Activated CD8-positive, alpha-beta memory T cell treated with anti-CD3 and anti-CD28 coated beads, Interleukin-2, amount 10 ng/mL, durations not matched to agents 7 days and 5 days (primary cell): ENCODE measurements around the gene KMT2B. TPM values are rescaled to one million over a fixed set of nuclear protein-coding genes. Genes with fewer than 3 reads are reported as not detected.
A peak's percentile ranks its signal among the peaks of the same experiment; 100 is the strongest.

ENCODE experiments used
- ATAC-seq: fragments of 150-1000 bp; cut with Tn5 transposase; one replicate; pipeline ENCODE4 v1.10.0; 2021; ENCODE audit warnings: moderate library complexity
- CTCF ChIA-PET: fragments of 350-600 bp; sonication (Branson Sonifier 250); formaldehyde crosslinking; loops from one replicate; lab custom pipeline; 2021; ENCODE audit warnings: antibody characterized with exemption; lab: Charles Lee
- DNase-seq: peaks from one replicate; pipeline ENCODE4 v3.0.0-alpha.2; 2020
- H3K27ac Mint-ChIP-seq: one replicate; pipeline ENCODE4 v1.8.0; 2021; ENCODE audit warnings: mild to moderate bottlenecking, mixed read lengths
- H3K27me3 Mint-ChIP-seq: one replicate; pipeline ENCODE4 v1.8.0; 2021; ENCODE audit warnings: mixed read lengths
- H3K36me3 Mint-ChIP-seq: one replicate; pipeline ENCODE4 v1.8.0; 2021; ENCODE audit warnings: mild to moderate bottlenecking, mixed read lengths
- H3K4me1 Mint-ChIP-seq: one replicate; pipeline ENCODE4 v1.8.0; 2021; ENCODE audit warnings: mixed read lengths
- H3K4me3 Mint-ChIP-seq: one replicate; pipeline ENCODE4 v1.8.0; 2021; ENCODE audit warnings: mild to moderate bottlenecking, moderate library complexity, mixed read lengths
- H3K9me3 Mint-ChIP-seq: one replicate; pipeline ENCODE4 v1.8.0; 2022; ENCODE audit warnings: low read depth, mixed read lengths
- total RNA-seq, 2 experiments: library from RNA; stranded (reverse); gene quantifications; one replicate each; pipeline ENCODE4 v1.2.3, GENCODE V29; 2021

The KMT2B gene
- total RNA-seq, 2 experiments from 2014 or later: 70.2 to 79.8 TPM

GRCh38 chr19:35743640-35744429 lies 26.0 kb downstream of the KMT2B start:
- H3K4me3 Mint-ChIP-seq: peak overlapping the region; percentile 89
- CTCF ChIA-PET: interaction anchor here (1.2 to 2.7 kb wide), 6 partner anchors 31 to 160 kb away, joined by 3 to 12 read pairs (median 5); no protein-coding TSS in a partner anchor

GRCh38 chr19:35744430-35745327 lies 26.9 kb downstream of the KMT2B start:
- CTCF ChIA-PET: interaction anchor here (0.9 to 2.7 kb wide), 10 partner anchors 16 to 159 kb away, joined by 3 to 12 read pairs (median 4); no protein-coding TSS in a partner anchor
- ATAC-seq: peak; percentile 58
- Mint-ChIP-seq H3K4me3 (peak overlapping the region; percentile 89), H3K4me1 (peaks cover 61% of the 10 kb centered on the region), H3K27ac (peak overlapping the region; percentile 100), H3K36me3 (peaks cover 10% of the 10 kb centered on the region), H3K9me3 (no peaks in the 10 kb centered on the region), H3K27me3 (no peaks in the 10 kb centered on the region)
- peak; percentile 97 for DNase-seq

More at GRCh38 chr19:35743640-35744429, 26.0 kb downstream of the KMT2B start:
- Mint-ChIP-seq H3K4me1 (peaks cover 60% of the 10 kb centered on the region), H3K27me3 (no peaks in the 10 kb centered on the region), H3K36me3 (peaks cover 12% of the 10 kb centered on the region), H3K9me3 (no peaks in the 10 kb centered on the region), H3K27ac (peak overlapping the region; percentile 100)
- ATAC-seq: no peak
- DNase-seq: no peak

DNA sequence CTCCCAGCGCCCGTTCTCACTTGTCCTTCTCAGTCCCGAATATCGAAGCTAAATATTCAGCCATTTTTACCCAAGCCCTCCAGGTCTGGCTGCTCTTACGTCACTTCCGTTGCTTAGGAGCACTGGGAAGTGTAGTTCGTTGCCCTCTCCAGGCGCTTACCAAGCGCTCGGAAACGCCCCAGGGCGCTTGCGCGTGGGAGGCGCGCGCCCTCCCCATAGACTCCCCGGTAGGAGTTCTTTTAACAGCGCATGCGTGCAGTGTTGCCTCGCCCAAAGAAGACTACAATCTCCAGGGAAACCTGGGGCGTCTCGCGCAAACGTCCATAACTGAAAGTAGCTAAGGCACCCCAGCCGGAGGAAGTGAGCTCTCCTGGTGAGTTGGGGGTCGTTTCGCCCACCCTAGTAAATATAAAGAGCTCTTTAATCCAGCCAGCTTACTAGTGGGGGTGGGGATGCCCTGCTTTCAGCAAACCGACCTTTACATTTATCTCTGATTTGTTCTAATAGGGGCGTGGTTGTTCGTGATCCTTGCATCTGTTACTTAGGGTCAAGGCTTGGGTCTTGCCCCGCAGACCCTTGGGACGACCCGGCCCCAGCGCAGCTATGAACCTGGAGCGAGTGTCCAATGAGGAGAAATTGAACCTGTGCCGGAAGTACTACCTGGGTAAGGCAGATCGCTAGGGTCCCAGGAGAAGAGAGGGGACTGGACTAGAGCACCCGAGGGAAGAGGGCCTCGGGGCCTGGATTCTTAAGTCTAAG lies 27.7 kb downstream of the KMT2B start, which contains the start of the genes PSENEN and U2AF1L4:
Gene PSENEN (plus strand): TSS at position 324 of the 759 bp plus-strand sequence. CDS start 280 bp downstream, at position 604.
Gene U2AF1L4 (minus strand): TSS at position 91 of the 759 bp plus-strand sequence. CDS start 27 bp downstream, at position 64.
- DNase-seq (peak; percentile 99), ATAC-seq (peak; percentile 58)
- no peaks in the 10 kb centered on the region for H3K27me3 Mint-ChIP-seq
- no peaks in the 10 kb centered on the region for H3K9me3 Mint-ChIP-seq
- H3K27ac Mint-ChIP-seq: peak within 1 kb of the TSS; percentile 100
- peaks cover 10% of the 10 kb centered on the region for H3K36me3 Mint-ChIP-seq
- CTCF ChIA-PET: interaction anchor here (0.6 to 2.7 kb wide), 10 partner anchors 15 to 1340 kb away, joined by 3 to 12 read pairs (median 4); no protein-coding TSS in a partner anchor
- H3K4me3 Mint-ChIP-seq: peak within 1 kb of the TSS; percentile 89
- peaks cover 67% of the 10 kb centered on the region for H3K4me1 Mint-ChIP-seq

- no peak for DNase-seq
- Mint-ChIP-seq H3K27me3 (no peaks in the 10 kb centered on the region), H3K4me3 (peak overlapping the region; percentile 89), H3K9me3 (no peaks in the 10 kb centered on the region), H3K36me3 (peaks cover 10% of the 10 kb centered on the region), H3K4me1 (peaks cover 64% of the 10 kb centered on the region), H3K27ac (peak overlapping the region; percentile 100)
- CTCF ChIA-PET: interaction anchor here (0.6 to 2.7 kb wide), 6 partner anchors 15 to 1341 kb away, joined by 3 to 12 read pairs (median 4); no protein-coding TSS in a partner anchor
- ATAC-seq: no peak
These were observed 28.3 kb downstream of the KMT2B start for GRCh38 chr19:35746087-35746462.

GRCh38 chr19:35746531-35746930 lies 28.7 kb downstream of the KMT2B start:
- no peaks in the 10 kb centered on the region for H3K27me3 Mint-ChIP-seq
- DNase-seq (no peak), ATAC-seq (no peak)
- CTCF ChIA-PET: interaction anchor here (2.2 to 2.7 kb wide), 2 partner anchors 11 to 52 kb away, joined by 5 to 12 read pairs; partner anchors contain the start of gene PROSER3
- H3K27ac Mint-ChIP-seq: peak overlapping the region; percentile 100
- H3K4me1 Mint-ChIP-seq: peaks cover 64% of the 10 kb centered on the region
- H3K4me3 Mint-ChIP-seq: peak overlapping the region; percentile 89
- no peaks in the 10 kb centered on the region for H3K9me3 Mint-ChIP-seq
- H3K36me3 Mint-ChIP-seq: peaks cover 10% of the 10 kb centered on the region

DNA sequence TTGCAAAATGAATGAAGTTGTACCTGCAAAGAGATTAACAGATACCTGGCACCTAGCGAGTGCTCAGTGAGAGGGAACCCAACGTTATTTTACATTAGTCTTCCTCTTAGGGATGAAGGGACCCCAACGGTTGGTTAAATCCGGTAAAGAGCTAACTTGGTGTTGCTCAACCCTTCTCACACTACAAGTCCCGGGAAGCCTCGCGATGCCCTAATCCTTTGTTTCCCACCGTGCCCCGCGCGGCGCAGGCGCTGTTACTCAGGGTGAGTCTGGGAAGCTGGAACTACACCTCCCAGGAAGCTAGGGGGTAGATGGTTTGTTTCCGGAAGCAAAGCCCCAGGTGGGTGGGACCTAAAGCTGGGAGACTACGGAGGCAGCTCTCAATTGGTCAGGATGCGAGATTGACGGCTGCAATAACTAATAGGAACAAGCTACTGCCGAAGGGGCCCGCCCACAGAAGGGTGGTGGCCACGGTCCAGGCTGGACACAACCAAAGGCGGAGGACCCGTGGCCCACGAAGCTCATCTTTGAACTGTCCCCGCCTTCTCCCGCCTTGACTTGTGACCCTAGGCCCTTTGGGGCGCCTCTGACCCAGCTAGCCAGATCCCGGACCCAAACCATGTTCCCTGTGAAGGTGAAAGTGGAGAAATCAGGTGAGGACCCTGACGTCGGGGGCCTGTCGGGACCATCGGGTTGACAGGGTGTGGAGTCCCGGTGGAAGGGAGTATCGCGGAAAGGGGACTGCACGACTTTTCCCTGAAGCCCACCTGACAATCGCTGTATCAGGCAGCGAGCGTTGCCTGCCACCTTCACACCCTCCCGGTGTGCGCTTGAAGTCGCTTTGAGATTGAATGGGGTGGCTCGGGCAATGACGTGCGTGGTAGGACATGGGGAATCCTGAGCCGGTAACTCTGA lies 30.6 kb downstream of the KMT2B start, which contains the start of gene LIN37:
Gene LIN37 (plus strand): TSS at position 471 of the 915 bp plus-strand sequence. CDS start 149 bp downstream, at position 620.
- CTCF ChIA-PET: interaction anchor here (0.8 to 2.2 kb wide), 11 partner anchors 8 to 184 kb away, joined by 3 to 9 read pairs (median 5); partner anchors contain the start of gene PROSER3
- Mint-ChIP-seq H3K4me1 (peaks cover 52% of the 10 kb centered on the region), H3K36me3 (peaks cover 4% of the 10 kb centered on the region), H3K27ac (peak within 1 kb of the TSS; percentile 96), H3K27me3 (no peaks in the 10 kb centered on the region), H3K9me3 (no peaks in the 10 kb centered on the region), H3K4me3 (peak within 1 kb of the TSS; percentile 96)
- ATAC-seq: peak; percentile 77
- DNase-seq: peak; percentile 100

DNA sequence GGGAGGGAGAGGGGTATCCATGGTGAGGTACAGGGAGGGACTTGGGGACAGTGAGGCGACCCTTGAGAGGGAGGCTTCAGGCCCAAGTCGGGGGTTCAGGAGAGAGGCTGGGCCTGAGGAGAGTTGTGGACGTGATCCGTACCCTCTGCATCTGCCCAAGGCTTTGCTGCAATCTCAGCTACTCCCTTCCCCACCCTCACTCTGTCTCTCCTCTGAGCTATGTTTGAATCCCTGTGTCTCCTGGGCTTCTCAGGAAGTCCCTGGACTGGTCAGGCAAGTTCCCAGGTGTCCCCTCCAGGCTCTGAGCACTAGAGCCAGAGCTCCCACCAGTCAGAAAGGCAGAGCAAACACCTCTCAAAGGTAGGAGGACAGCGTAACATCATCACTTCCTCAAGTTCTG lies 32.4 kb downstream of the KMT2B start:
- Mint-ChIP-seq H3K4me1 (peaks cover 40% of the 10 kb centered on the region), H3K36me3 (no peaks in the 10 kb centered on the region), H3K4me3 (no peak overlapping the region), H3K27ac (no peak overlapping the region), H3K27me3 (no peaks in the 10 kb centered on the region), H3K9me3 (no peaks in the 10 kb centered on the region)
- DNase-seq (peak; percentile 37), ATAC-seq (no peak)
- CTCF ChIA-PET: no interaction called here

DNA sequence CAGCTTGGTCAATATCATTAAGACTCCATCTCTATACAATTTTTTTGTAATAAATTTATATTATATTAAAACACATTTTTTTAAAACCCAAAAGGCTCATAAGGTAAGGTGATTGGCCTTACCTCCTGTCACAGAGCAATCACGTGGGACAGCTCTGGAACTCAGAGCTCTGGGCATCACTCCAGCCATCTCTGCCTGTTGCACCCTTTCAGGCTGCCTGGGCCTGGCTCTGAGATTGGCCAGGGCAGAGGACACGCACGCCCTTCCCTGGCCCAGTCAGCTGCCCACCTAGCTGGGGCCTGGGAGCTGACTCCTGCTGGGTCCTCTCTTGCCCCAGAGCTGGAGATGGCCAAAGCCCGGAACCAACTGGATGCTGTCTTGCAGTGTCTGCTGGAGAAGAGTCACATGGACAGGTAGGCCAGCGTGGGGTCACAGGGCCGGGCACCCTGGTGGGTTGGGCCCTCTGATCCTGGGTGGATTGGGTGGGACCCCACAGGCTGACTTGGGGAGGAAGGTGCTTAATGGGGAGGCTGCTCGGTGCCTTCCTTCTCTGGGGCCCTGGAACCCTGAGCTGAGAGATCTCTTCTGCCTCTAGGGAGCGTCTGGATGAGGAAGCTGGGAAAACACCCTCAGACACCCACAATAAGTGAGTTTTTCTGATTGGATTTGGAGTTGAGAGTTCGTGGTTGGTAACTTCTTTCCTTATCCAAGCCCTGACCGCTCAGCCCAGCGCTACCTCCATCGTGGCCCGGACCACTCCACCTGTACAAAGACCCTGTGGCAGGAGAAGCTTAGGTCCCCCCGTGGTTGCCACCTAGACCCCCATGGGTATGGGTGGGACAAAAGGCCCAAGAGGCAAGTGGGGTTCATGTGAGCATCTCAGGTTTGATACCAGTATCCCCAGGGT lies 34.3 kb downstream of the KMT2B start:
- peak; percentile 38 for DNase-seq
- no peak for ATAC-seq
- peaks cover 4% of the 10 kb centered on the region for H3K36me3 Mint-ChIP-seq
- H3K9me3 Mint-ChIP-seq: no peaks in the 10 kb centered on the region
- no peak overlapping the region for H3K4me3 Mint-ChIP-seq
- H3K27ac Mint-ChIP-seq: no peak overlapping the region
- CTCF ChIA-PET: interaction anchor here (1.0 kb wide), 1 partner anchor 12 kb away, joined by 3 read pairs; no protein-coding TSS in a partner anchor
- no peaks in the 10 kb centered on the region for H3K27me3 Mint-ChIP-seq
- peaks cover 35% of the 10 kb centered on the region for H3K4me1 Mint-ChIP-seq

GRCh38 chr19:35752746-35753350 lies 35.0 kb downstream of the KMT2B start:
- no peak overlapping the region for H3K4me3 Mint-ChIP-seq
- H3K9me3 Mint-ChIP-seq: no peaks in the 10 kb centered on the region
- H3K36me3 Mint-ChIP-seq: peaks cover 5% of the 10 kb centered on the region
- H3K27ac Mint-ChIP-seq: no peak overlapping the region
- H3K4me1 Mint-ChIP-seq: peaks cover 36% of the 10 kb centered on the region
- H3K27me3 Mint-ChIP-seq: no peaks in the 10 kb centered on the region
- DNase-seq: peak; percentile 41
- no peak for ATAC-seq
- CTCF ChIA-PET: no interaction called here

GRCh38 chr19:35753634-35754369 lies 36.0 kb downstream of the KMT2B start:
- no peak for ATAC-seq
- no peaks in the 10 kb centered on the region for H3K27me3 Mint-ChIP-seq
- peaks cover 30% of the 10 kb centered on the region for H3K4me1 Mint-ChIP-seq
- DNase-seq: peak; percentile 38
- no peak overlapping the region for H3K27ac Mint-ChIP-seq
- H3K4me3 Mint-ChIP-seq: no peak overlapping the region
- peaks cover 6% of the 10 kb centered on the region for H3K36me3 Mint-ChIP-seq
- H3K9me3 Mint-ChIP-seq: no peaks in the 10 kb centered on the region
- CTCF ChIA-PET: interaction anchor here (0.5 kb wide), 1 partner anchor 61 kb away, joined by 3 read pairs; no protein-coding TSS in a partner anchor
